Gastrocnemius medialis (tissue), 4 donors: Measurements from ENCODE around the gene GPR55.

ENCODE experiments used
- CTCF ChIP-seq, 5 experiments: fragments of 450-650 bp in 3 of 5; fragments of 200-600 bp in 2 of 5; sonication (generic) in 2 of 5; IDR thresholded peaks in 4 of 5; conservative IDR thresholded peaks in 1 of 5; 1 replicate in 4 of 5; 2 replicates in 1 of 5; pipeline ENCODE4 v1.5.1; 2016 to 2019; ENCODE audit warnings: antibody characterized with exemption in 5 of 5, mild to moderate bottlenecking in 3 of 5, moderate library complexity in 3 of 5
- POLR2A ChIP-seq, 2 donors: fragments of 450-650 bp; IDR thresholded peaks; one replicate each; pipeline ENCODE4 v1.6.1; 2017; ENCODE audit warnings: antibody characterized with exemption in 2 of 2, mild to moderate bottlenecking in 2 of 2, moderate library complexity in 2 of 2

GRCh38 chr2:230872968-230873660, 51.9 kb downstream of the GPR55 start:
- TF ChIP-seq CTCF (IDR thresholded peaks at IDR 0.05 in 4 of 5, conservative IDR thresholded peaks at IDR 0.05 in 1 of 5) (no peak), POLR2A (IDR thresholded peaks at IDR 0.05) (no peak)
